Measurements from ENCODE around the gene CPLX3. TPM values are rescaled to one million over a fixed set of nuclear protein-coding genes. Genes with fewer than 3 reads are reported as not detected.

CPLX3 gene
- polyA plus RNA-seq, 3 donors, result 0.12 TPM; not detected in 2

DNA sequence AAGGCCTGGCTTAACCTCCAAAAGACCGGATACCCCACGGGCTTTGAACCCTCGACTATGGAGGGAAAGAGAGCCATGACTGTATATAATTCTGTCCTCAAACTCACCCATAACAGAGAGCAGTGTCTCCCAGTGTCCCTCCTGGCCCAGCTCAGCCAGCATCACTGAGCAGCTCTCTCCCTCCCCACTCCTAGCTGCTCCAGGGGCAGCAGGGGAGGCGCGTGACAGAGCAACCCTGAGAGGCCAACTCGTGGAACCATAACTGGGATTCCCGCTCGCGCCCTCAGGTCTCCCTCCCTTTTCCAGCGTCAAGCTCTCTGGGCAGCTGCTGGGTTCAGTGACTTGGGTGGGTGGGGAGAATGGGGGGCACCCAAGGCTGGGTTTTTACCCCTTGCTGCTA, 561 bp upstream of the CPLX3 start:
- no peaks in the 10 kb centered on the region for H3K9me3 ChIP-seq (replicated peaks in 1 of 2; ENCODE audit: control insufficient read depth in 1 of 2, insufficient read depth in 1 of 2, low read length in 2 of 2)
- H3K4me3 ChIP-seq (replicated peaks in 1 of 3; ENCODE audit: low read depth in 2 of 3, low read length in 3 of 3), result no peak overlapping the region
- no peak overlapping the region for H3K4me3 Mint-ChIP-seq
- no peaks in the 10 kb centered on the region for H3K36me3 ChIP-seq (replicated peaks in 1 of 2; ENCODE audit: control insufficient read depth in 1 of 2, insufficient read depth in 2 of 2, low read length in 2 of 2)
- no CpG with 5 or more reads among the region's 10 CpGs for WGBS (ENCODE audit: insufficient coverage)
- no peaks in the 10 kb centered on the region for H3K79me2 ChIP-seq (ENCODE audit: insufficient read depth, low read length)
- TF ChIP-seq CTCF (IDR thresholded peaks at IDR 0.05), result no peak
- no peak for DNase-seq
- no peak overlapping the region for H3K4me2 ChIP-seq (replicated peaks; ENCODE audit: extremely low read depth, low read length, poor library complexity, severe bottlenecking)
- no peak overlapping the region for H2AFZ ChIP-seq (ENCODE audit: insufficient read depth, low read depth, low read length, poor library complexity, severe bottlenecking)
- H3K4me1 ChIP-seq (ENCODE audit: control insufficient read depth in 1 of 2, insufficient read depth in 2 of 2, low read length in 2 of 2), result peaks cover 0 to 9% of the 10 kb centered on the region in 2 donors
- H3K27me3 ChIP-seq (ENCODE audit: control insufficient read depth in 2 of 2, insufficient read depth in 2 of 2, low read length in 2 of 2), result peaks cover 4 to 33% of the 10 kb centered on the region in 2 donors
- H3K27ac ChIP-seq (ENCODE audit: low read depth in 1 of 2, low read length in 2 of 2), result no peak overlapping the region
- intact Hi-C loops (cut with micrococcal nuclease), result no loop called here
- H3K27ac Mint-ChIP-seq, result no peak overlapping the region
- H3K4me1 Mint-ChIP-seq, result peaks cover 7% of the 10 kb centered on the region
- H4K20me1 ChIP-seq (ENCODE audit: insufficient read depth, low read length), result no peaks in the 10 kb centered on the region
- no peaks in the 10 kb centered on the region for H3K36me3 Mint-ChIP-seq
- no peak overlapping the region for H3K9ac ChIP-seq (ENCODE audit: insufficient read depth, low read length, poor library complexity, severe bottlenecking)
- H3K9me3 Mint-ChIP-seq, result peaks cover 0 to 2% (median 0%) of the 10 kb centered on the region in 7 donors
- peaks cover 28 to 36% (median 36%) of the 10 kb centered on the region in 3 donors for H3K27me3 Mint-ChIP-seq (ENCODE audit: low read depth in 3 of 3)

DNA sequence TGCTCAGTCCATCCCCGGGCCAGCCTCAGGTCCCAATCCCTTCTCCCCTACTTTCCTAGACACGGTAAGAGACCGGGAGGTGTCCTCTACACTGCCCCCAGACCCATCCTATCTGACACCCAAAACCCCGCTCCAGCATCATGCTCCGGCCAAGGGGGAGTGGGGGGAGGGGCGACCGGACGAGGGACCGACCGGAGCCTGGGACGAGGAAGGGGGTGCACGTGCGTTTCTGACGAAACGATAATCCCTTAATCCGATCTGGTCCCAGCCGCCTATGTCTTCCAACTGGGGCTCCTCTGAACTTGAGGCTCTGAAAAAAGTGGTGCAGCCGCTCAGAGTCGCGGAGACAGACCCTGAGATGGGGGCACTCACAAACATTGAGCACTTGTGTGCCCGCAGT, 494 bp downstream of the CPLX3 start:
- Mint-ChIP-seq H3K4me3 (peak overlapping the region in 1 of 2 donors; percentile 50), H3K4me1 (no peaks in the 10 kb centered on the region)
- intact Hi-C loops (cut with micrococcal nuclease), result no loop called here

More for the DNA sequence above, 494 bp downstream of the CPLX3 start:
- no peak overlapping the region for H3K27ac Mint-ChIP-seq
- Histone ChIP-seq H3K4me3 (replicated peaks in 1 of 3; ENCODE audit: low read depth in 2 of 3, low read length in 3 of 3) (no peak overlapping the region), H2AFZ (ENCODE audit: insufficient read depth, low read depth, low read length, poor library complexity, severe bottlenecking) (no peak overlapping the region), H3K9me3 (replicated peaks in 1 of 2; ENCODE audit: control insufficient read depth in 1 of 2, insufficient read depth in 1 of 2, low read length in 2 of 2) (no peaks in the 10 kb centered on the region), H4K20me1 (ENCODE audit: insufficient read depth, low read length) (no peaks in the 10 kb centered on the region), H3K27ac (ENCODE audit: low read depth in 1 of 2, low read length in 2 of 2) (no peak overlapping the region), H3K4me2 (replicated peaks; ENCODE audit: extremely low read depth, low read length, poor library complexity, severe bottlenecking) (no peak overlapping the region), H3K4me1 (ENCODE audit: control insufficient read depth in 1 of 2, insufficient read depth in 2 of 2, low read length in 2 of 2) (no peaks in the 10 kb centered on the region), H3K9ac (ENCODE audit: insufficient read depth, low read length, poor library complexity, severe bottlenecking) (no peak overlapping the region), H3K79me2 (ENCODE audit: insufficient read depth, low read length) (no peaks in the 10 kb centered on the region), H3K27me3 (ENCODE audit: control insufficient read depth in 2 of 2, insufficient read depth in 2 of 2, low read length in 2 of 2) (peaks cover 4 to 33% of the 10 kb centered on the region in 2 donors), H3K36me3 (replicated peaks in 1 of 2; ENCODE audit: control insufficient read depth in 1 of 2, insufficient read depth in 2 of 2, low read length in 2 of 2) (no peaks in the 10 kb centered on the region)
- H3K36me3 Mint-ChIP-seq, result no peaks in the 10 kb centered on the region
- TF ChIP-seq CTCF (IDR thresholded peaks at IDR 0.05), result no peak
- 21% methylated on average over 18 of the region's 21 CpGs for WGBS (ENCODE audit: insufficient coverage)
- peaks cover 28 to 36% (median 34%) of the 10 kb centered on the region in 3 donors for H3K27me3 Mint-ChIP-seq (ENCODE audit: low read depth in 3 of 3)
- H3K9me3 Mint-ChIP-seq, result peaks cover 0 to 2% (median 0%) of the 10 kb centered on the region in 7 donors
- DNase-seq, result no peak
